ENCODE results near the gene SLC36A1.

DNA sequence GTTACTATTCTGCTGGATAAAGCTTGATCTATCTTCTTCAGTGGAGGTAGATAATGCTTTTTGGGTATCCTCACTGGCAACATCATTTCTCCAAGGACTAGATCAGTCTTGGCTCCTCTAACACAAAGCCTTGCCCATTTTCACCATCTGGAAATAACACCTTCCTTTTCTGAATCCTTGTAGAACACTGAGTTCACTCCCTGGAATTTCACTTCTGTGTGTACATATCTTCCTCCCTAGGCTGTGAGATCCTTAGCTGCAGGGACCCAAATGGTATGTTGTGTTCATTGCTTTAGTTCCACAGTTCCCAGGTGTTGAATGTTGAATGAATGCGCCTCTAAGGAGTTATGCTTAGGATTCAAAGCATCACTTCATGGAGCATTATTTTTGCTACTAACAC, 16.7 kb upstream of the SLC36A1 start:
- TF ChIP-seq, protein P1, sequence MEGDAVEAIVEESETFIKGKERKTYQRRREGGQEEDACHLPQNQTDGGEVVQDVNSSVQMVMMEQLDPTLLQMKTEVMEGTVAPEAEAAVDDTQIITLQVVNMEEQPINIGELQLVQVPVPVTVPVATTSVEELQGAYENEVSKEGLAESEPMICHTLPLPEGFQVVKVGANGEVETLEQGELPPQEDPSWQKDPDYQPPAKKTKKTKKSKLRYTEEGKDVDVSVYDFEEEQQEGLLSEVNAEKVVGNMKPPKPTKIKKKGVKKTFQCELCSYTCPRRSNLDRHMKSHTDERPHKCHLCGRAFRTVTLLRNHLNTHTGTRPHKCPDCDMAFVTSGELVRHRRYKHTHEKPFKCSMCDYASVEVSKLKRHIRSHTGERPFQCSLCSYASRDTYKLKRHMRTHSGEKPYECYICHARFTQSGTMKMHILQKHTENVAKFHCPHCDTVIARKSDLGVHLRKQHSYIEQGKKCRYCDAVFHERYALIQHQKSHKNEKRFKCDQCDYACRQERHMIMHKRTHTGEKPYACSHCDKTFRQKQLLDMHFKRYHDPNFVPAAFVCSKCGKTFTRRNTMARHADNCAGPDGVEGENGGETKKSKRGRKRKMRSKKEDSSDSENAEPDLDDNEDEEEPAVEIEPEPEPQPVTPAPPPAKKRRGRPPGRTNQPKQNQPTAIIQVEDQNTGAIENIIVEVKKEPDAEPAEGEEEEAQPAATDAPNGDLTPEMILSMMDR (IDR thresholded peaks at IDR 0.05) = no peak
- TF ChIP-seq POLR2A (IDR thresholded peaks at IDR 0.05) = no peak

Data from heart left ventricle (tissue), 13 donors.